Lower lobe of right lung (tissue), 2 donors: ENCODE data around the gene SRGAP2C. TPM values are rescaled to one million over a fixed set of nuclear protein-coding genes. Genes with fewer than 3 reads are reported as not detected.
"Not testable (repeated sequence)": the region's sequence is repeated elsewhere in the genome, so short reads cannot be mapped to it uniquely, and the experiment has no call there.

Experiments used
- ATAC-seq, 2 donors: fragments of 200-7000 bp; cut with Tn5 transposase; one replicate each; pipeline ENCODE4 v1.9.1; 2020 to 2022; ENCODE audit warnings: mild to moderate bottlenecking in 2 of 2, moderate library complexity in 2 of 2
- DNase-seq: peaks from one replicate; pipeline ENCODE4 v3.0.0-alpha.2; 2020
- H3K27ac ChIP-seq: fragments of 200-600 bp; one replicate; pipeline ENCODE4 v1.8.0; 2022
- H3K27me3 ChIP-seq: fragments of 200-600 bp; one replicate; pipeline ENCODE4 v1.8.0; 2022; ENCODE audit warnings: low read depth
- H3K36me3 ChIP-seq: fragments of 200-600 bp; one replicate; pipeline ENCODE4 v1.8.0; 2022; ENCODE audit warnings: mild to moderate bottlenecking
- H3K4me1 ChIP-seq: fragments of 200-600 bp; one replicate; pipeline ENCODE4 v1.8.0; 2022
- H3K4me3 ChIP-seq: fragments of 200-600 bp; one replicate; pipeline ENCODE4 v1.8.0; 2022; ENCODE audit warnings: mild to moderate bottlenecking
- H3K9me3 ChIP-seq: fragments of 200-600 bp; one replicate; pipeline ENCODE4 v1.8.0; 2022
- intact Hi-C: fragments of 100-400 bp; cut with DNase I; formaldehyde crosslinking; loops from one replicate; pipeline ENCODE4 v1.11.0; 2022
- total RNA-seq: library from RNA; stranded (reverse); fragmentation: NEBNext Ultra II Directional; extraction: Animal tissue kit (Norgen Biotek cat#: 25700); gene quantifications from one replicate; pipeline ENCODE4 v1.2.1, GENCODE V29; 2021
- donor health status: DM: no; HTN: yes; CAD: no; lungs with severe emphysema.

SRGAP2C gene
- total RNA-seq, 1 donor from 2014 or later: 33.9 TPM

- H3K27ac ChIP-seq, H3K36me3 ChIP-seq, H3K4me3 ChIP-seq, DNase-seq, H3K27me3 ChIP-seq, ATAC-seq, H3K9me3 ChIP-seq, intact Hi-C loops, H3K4me1 ChIP-seq: not testable (repeated sequence)
Observed at GRCh38 chr1:121321660-121322059, 136.9 kb downstream of the SRGAP2C start.

GRCh38 chr1:121324726-121325125 is 140.0 kb downstream of the SRGAP2C start:
- ATAC-seq, DNase-seq, H3K36me3 ChIP-seq, H3K4me3 ChIP-seq, H3K27ac ChIP-seq, H3K27me3 ChIP-seq, H3K4me1 ChIP-seq, intact Hi-C loops, H3K9me3 ChIP-seq: not testable (repeated sequence)

GRCh38 chr1:121332141-121332540 is 147.4 kb downstream of the SRGAP2C start:
- H3K9me3 ChIP-seq, intact Hi-C loops, H3K36me3 ChIP-seq, H3K27me3 ChIP-seq, H3K4me1 ChIP-seq, DNase-seq, ATAC-seq, H3K4me3 ChIP-seq, H3K27ac ChIP-seq: not testable (repeated sequence)

- H3K36me3 ChIP-seq, H3K9me3 ChIP-seq, DNase-seq, intact Hi-C loops, H3K27me3 ChIP-seq, H3K4me3 ChIP-seq, H3K4me1 ChIP-seq, H3K27ac ChIP-seq, ATAC-seq: not testable (repeated sequence)
Observed at GRCh38 chr1:121332599-121333562, 148.1 kb downstream of the SRGAP2C start.

- H3K27me3 ChIP-seq, H3K9me3 ChIP-seq, H3K4me1 ChIP-seq, H3K27ac ChIP-seq, ATAC-seq, DNase-seq, intact Hi-C loops, H3K36me3 ChIP-seq, H3K4me3 ChIP-seq: not testable (repeated sequence)
Observed at GRCh38 chr1:121337958-121338357, 153.2 kb downstream of the SRGAP2C start.

GRCh38 chr1:121339611-121340010 is 154.8 kb downstream of the SRGAP2C start:
- H3K9me3 ChIP-seq, ATAC-seq, intact Hi-C loops, H3K4me3 ChIP-seq, H3K27me3 ChIP-seq, H3K36me3 ChIP-seq, H3K4me1 ChIP-seq, H3K27ac ChIP-seq, DNase-seq: not testable (repeated sequence)

- H3K4me3 ChIP-seq, intact Hi-C loops, H3K9me3 ChIP-seq, H3K27ac ChIP-seq, H3K27me3 ChIP-seq, H3K36me3 ChIP-seq, H3K4me1 ChIP-seq, DNase-seq: not testable (repeated sequence)
- peak in 1 of 2 donors; percentile 76 for ATAC-seq
Observed at GRCh38 chr1:121343311-121343906, 158.6 kb downstream of the SRGAP2C start.

GRCh38 chr1:121344355-121344754 is 159.6 kb downstream of the SRGAP2C start:
- H3K27me3 ChIP-seq, intact Hi-C loops, ATAC-seq, H3K4me1 ChIP-seq, H3K36me3 ChIP-seq, H3K27ac ChIP-seq, H3K9me3 ChIP-seq, H3K4me3 ChIP-seq, DNase-seq: not testable (repeated sequence)

- intact Hi-C loops, ATAC-seq, H3K27ac ChIP-seq, DNase-seq, H3K27me3 ChIP-seq, H3K9me3 ChIP-seq, H3K36me3 ChIP-seq, H3K4me3 ChIP-seq, H3K4me1 ChIP-seq: not testable (repeated sequence)
Observed at GRCh38 chr1:121346654-121347053, 161.9 kb downstream of the SRGAP2C start.

GRCh38 chr1:121347476-121347875 is 162.7 kb downstream of the SRGAP2C start:
- ATAC-seq, H3K4me3 ChIP-seq, H3K4me1 ChIP-seq, H3K27ac ChIP-seq, intact Hi-C loops, DNase-seq, H3K9me3 ChIP-seq, H3K36me3 ChIP-seq, H3K27me3 ChIP-seq: not testable (repeated sequence)

- intact Hi-C loops, ATAC-seq, H3K36me3 ChIP-seq, H3K9me3 ChIP-seq, H3K27me3 ChIP-seq, H3K4me1 ChIP-seq, H3K4me3 ChIP-seq, DNase-seq, H3K27ac ChIP-seq: not testable (repeated sequence)
Observed at GRCh38 chr1:121348115-121348514, 163.3 kb downstream of the SRGAP2C start.

- DNase-seq, H3K4me3 ChIP-seq, H3K4me1 ChIP-seq, ATAC-seq, H3K9me3 ChIP-seq, H3K27ac ChIP-seq, H3K27me3 ChIP-seq, intact Hi-C loops, H3K36me3 ChIP-seq: not testable (repeated sequence)
Observed at GRCh38 chr1:121349332-121349967, 164.7 kb downstream of the SRGAP2C start.

GRCh38 chr1:121355711-121356420 is 171.1 kb downstream of the SRGAP2C start:
- H3K9me3 ChIP-seq, H3K4me1 ChIP-seq, intact Hi-C loops, H3K27me3 ChIP-seq, H3K36me3 ChIP-seq, H3K27ac ChIP-seq, H3K4me3 ChIP-seq, DNase-seq: not testable (repeated sequence)
- peak; percentile 49 to 69 for ATAC-seq
